Choroid plexus epithelial cell (primary cell): Measurements from ENCODE around the gene ARHGAP28.

ENCODE experiments used
- DNase-seq: peaks from one replicate; pipeline ENCODE4 v3.0.0-alpha.2; 2010; ENCODE audit warnings: low read depth
- H3K4me3 ChIP-seq: 2 replicates; pipeline ENCODE4 v1.5.1; 2011; ENCODE audit warnings: low read depth, mild to moderate bottlenecking, control low read depth, low read length, moderate library complexity
- TF ChIP-seq, protein P1 (sequence below): conservative IDR thresholded peaks from 2 replicates; pipeline ENCODE4 v1.5.1; 2011; ENCODE audit warnings: low read depth, mild to moderate bottlenecking, control low read depth, inconsistent platforms, low read length, moderate library complexity

The ARHGAP28 gene, protein sequence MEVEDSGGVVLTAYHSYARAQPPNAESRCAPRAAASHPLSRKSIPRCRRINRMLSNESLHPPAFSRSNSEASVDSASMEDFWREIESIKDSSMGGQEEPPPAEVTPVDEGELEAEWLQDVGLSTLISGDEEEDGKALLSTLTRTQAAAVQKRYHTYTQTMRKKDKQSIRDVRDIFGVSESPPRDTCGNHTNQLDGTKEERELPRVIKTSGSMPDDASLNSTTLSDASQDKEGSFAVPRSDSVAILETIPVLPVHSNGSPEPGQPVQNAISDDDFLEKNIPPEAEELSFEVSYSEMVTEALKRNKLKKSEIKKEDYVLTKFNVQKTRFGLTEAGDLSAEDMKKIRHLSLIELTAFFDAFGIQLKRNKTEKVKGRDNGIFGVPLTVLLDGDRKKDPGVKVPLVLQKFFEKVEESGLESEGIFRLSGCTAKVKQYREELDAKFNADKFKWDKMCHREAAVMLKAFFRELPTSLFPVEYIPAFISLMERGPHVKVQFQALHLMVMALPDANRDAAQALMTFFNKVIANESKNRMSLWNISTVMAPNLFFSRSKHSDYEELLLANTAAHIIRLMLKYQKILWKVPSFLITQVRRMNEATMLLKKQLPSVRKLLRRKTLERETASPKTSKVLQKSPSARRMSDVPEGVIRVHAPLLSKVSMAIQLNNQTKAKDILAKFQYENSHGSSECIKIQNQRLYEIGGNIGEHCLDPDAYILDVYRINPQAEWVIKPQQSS

DNA sequence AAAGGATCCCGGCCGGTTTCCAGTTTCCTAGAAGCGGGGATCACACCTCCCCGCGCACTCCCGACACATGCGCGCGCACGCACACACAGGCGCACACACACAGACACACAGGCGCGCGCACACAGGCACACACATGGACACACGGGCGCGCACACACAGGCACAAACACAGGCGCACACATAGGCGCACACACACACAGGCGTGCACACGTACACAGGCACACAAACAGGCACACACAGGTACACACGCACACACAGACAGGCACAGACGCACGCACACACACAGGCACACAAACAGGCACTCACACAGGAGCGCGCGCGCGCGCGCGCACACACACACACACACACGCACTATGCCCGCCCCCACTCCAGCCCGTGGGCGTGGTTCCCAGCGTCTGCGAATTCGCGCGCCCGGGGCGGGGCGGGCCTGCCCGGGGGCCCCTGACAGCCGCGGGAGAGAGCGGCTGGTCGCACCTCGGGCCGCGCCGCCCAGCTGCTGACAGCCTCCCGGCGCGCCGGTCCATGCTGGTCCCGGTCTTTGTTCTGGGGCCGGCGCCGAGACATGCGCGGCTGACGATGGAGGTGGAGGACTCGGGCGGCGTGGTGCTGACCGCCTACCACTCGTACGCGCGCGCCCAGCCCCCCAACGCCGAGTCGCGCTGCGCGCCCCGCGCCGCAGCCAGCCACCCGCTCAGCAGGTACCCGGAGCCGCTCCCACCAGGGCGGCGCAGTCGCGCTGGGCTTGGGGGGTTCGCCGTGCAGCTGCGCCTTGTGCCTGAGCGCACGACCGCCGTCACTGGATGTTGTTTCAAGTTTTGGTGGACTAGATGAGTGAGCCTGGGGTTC, at the start of gene ARHGAP28:
TSS of gene ARHGAP28 (plus strand) at position 470 of the 845 bp plus-strand sequence. CDS start at position 576, 106 bp downstream.
- peak within 1 kb of the TSS; percentile 70 for H3K4me3 ChIP-seq
- TF ChIP-seq, protein P1, sequence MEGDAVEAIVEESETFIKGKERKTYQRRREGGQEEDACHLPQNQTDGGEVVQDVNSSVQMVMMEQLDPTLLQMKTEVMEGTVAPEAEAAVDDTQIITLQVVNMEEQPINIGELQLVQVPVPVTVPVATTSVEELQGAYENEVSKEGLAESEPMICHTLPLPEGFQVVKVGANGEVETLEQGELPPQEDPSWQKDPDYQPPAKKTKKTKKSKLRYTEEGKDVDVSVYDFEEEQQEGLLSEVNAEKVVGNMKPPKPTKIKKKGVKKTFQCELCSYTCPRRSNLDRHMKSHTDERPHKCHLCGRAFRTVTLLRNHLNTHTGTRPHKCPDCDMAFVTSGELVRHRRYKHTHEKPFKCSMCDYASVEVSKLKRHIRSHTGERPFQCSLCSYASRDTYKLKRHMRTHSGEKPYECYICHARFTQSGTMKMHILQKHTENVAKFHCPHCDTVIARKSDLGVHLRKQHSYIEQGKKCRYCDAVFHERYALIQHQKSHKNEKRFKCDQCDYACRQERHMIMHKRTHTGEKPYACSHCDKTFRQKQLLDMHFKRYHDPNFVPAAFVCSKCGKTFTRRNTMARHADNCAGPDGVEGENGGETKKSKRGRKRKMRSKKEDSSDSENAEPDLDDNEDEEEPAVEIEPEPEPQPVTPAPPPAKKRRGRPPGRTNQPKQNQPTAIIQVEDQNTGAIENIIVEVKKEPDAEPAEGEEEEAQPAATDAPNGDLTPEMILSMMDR = no peak
- peak; percentile 91 for DNase-seq

DNA sequence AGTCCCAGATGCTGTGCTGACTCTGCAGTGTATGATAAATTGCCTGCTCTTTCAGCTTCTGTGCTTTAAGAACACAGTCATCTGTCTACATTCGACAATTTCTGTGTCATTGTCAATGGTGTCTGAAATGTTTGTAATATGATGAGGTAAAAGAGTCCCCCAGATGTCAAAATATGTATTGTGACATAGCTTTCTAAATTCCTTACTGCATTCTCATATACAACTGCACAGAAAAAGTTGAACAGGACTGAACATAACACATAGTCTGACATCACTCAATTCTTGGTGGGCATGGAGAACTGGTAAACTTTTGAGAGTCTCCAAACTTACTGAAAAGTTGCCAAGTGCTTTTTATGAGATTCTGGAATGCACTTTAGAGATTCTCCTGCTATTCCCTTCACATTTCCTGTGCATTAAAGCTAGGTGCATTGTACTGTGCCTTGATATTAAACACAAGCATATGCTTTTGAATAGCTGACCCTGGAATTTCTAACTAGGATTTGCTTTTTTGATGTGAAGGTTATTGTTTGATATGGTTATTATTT, 48.1 kb upstream of the ARHGAP28 start:
- TF ChIP-seq, protein P1 = no peak

DNA sequence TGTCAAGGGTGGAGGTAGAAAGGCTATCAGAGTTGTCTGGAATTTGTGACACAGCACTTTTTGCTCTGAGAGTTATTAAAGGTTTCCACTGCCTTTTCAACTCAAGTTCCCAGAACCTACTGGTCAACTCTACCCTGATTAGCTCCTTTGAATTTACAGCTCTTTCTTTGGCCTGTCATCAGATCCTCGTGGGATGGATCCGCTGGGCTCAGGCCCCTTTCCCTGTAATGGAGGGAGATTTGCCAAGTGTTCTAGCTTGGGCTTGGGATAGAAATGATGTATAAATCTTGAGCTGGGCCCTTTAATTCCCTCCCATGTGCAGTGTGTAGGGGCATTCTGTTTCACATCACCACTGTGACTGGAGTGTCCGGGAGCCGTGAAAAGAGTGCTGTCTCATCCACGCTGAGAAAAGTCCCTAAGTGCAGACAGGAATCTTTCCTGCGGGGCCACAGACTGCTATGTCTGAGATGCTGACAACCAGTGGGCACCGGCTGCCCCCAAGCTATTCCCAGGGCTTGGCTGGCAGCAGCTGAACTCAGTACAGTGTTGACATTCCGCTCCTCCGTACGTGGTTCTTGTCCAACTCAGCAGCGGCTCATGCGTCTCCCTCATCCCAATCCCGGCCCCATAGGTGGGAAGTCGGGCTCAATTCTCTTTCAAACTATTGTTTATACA, 46.9 kb upstream of the ARHGAP28 start:
- TF ChIP-seq, protein P1 = no peak
- no peak for DNase-seq
- H3K4me3 ChIP-seq = no peak overlapping the region

More for the DNA sequence above, 48.1 kb upstream of the ARHGAP28 start:
- DNase-seq = peak; percentile 12
- H3K4me3 ChIP-seq = no peak overlapping the region

DNA sequence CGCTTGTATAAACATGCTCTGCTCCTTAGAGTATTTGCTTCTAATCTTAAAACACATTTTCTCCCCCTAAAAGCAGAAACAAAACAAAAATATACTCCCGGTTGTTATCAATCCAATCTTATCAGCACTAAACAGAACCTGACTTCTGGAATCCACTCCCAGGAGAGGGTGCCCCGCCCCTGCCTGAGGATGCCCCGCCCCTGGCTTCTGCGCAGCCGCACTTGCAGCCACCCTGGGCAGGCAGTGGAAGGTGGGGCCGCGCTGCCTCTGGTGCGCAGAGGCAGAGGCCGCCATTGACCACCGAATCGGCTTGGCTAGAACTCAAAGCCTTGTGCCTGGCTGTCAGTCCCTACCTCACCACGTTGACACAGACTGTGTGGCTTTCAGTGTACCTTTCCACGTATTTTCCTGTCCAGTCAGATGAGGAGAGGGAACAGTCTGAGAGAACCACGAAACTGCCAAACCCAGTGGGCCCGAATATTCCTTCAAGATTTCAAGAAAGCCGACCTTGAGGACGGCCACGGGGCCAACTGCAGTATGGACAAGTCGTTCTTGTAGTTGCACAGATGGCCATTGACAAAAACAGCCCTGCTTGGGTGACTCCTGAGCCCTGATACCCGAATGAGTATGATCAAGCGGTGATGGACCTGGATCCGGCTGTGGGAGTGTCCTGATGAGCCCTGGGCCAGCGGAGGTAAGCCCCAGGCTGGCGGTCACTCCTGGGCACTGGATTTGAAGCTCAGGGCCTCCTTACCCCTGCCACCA, 46.2 kb upstream of the ARHGAP28 start:
- TF ChIP-seq, protein P1 = no peak
- no peak overlapping the region for H3K4me3 ChIP-seq
- no peak for DNase-seq

DNA sequence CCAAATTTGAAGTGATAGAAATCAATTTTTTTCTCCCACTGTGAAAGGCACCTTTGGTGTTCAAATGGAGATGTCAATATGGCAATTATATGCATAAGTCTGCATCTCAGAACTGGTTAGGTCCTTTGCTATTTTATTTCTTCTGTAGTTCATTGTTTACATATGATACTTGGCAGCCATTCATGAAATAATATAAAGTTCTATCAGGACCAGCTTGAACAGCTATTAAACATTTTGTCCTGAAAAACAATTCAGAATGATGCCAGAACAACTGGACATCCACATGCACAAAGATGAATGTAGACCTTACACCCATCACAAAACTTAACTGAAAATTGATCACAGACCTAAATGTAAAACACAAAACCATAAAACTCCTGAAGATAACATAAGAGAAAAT, 41.8 kb upstream of the ARHGAP28 start:
- no peak for DNase-seq
- no peak overlapping the region for H3K4me3 ChIP-seq
- TF ChIP-seq, protein P1 = no peak
